GM19240 (cell line): ENCODE measurements around the gene IDI1.

Experiments
- DNase-seq: peaks from one replicate; pipeline ENCODE4 v3.0.0; 2011; ENCODE audit warnings: low spot score; ENCODE audit not compliant: insufficient read length

IDI1 gene

DNA sequence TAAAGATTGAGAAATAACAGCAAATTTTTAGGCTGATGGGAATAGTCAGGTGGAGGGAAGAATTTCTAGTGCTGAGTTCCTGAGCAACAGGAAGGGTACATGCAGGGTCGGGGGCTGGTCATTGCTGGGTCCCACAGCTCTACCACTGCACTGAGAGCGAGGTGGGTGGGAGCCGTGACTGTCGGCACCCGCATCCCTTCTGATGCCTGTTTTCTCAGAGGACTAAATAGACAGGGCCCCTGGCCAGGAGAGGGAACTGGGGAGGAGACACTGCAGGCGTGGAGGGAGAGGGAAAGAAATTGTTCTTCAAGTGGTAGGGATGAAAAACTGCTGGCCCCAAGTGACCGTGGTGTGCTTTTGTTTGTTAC lies 53.4 kb downstream of the IDI1 start:
- no peak for DNase-seq

DNA sequence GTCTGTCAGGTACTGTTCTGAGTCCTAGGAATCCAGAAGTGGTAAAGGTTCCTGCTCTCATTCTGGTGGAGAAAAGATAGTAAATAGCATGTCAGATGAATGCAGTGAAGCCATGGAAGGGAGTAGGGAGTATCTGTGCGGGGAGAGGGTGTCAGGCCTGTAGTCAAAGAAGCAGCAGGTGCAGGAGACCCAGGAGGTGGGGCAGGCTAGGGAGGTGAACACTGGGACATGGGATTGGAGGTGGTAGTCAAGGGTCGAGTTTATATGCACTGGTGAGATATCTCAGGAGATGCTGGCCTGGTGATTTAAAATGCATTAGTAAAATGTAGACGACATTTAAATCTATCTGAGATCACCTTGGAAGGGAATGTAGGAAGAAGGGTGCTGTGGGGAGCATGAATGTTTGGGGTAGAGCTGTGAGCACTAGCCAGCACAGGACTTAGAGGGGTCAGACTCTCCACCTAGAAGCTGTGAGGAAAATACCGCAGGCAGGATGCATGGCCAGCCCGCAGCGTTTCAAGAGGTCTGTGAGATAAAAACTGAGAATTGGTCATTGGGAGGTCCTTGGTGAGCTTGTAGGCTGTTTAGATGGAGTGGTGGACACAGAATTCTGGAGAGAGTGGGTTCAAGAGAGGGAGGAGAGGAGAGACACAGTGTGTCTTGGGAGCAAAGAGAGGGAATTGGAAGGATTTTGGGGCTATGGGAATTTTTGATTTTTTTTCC lies 53.9 kb downstream of the IDI1 start:
- DNase-seq = no peak

DNA sequence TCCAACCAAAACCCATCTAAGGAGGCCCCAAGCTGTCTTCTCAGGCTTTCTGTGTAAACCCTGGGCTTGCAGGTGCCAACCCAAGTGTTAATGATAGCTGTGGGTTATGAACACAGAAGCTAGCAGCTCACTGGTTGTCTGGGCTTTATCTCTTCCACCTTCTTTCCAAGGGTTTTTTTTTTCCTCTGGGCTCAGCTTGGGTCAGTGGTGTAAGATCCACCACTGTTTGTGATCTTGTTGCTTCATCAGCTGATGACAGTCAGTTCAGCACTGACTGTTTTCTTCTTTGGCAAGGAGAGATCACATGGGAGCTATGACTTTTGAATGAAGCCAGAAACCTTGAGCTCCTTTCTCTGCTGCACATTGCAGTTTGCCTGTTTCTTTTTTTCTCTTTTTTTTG lies 56.0 kb downstream of the IDI1 start:
- no peak for DNase-seq

DNA sequence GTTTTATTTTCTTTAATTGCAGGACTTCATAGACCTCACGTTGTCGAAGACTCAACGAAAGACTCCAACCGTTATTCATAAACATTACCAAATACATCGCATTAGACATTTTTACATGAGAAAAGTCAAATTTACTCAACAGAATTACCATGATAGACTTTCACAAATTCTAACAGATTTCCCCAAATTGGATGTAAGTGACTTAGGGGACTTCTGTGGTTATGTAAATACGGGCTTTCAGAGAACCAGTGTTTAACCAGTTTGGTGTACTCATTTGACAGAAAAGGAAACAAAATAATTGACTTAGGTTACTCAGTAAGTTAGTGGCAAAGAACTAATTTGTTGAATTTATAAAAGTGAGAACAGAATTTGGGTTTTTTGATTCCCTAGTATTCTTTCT lies 56.5 kb downstream of the IDI1 start:
- DNase-seq = no peak

DNA sequence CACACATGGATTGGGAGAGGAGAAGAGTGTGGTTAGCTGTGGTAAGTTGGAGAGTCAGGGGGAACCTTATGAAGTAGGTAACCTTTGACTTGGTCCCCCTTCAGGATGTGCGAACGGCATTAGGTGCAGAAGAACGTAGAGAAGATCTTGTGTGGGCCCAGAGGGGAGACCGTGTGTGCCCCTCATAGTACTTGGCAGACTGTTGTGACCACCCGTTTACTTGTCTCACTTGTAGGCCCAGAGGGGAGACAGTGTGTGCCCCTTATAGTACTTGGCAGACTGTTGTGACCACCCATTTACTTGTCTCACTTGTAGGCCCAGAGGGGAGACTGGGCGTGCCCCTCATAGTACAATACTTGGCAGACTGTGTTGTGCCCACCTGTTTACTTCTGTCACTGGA lies 58.1 kb downstream of the IDI1 start:
- no peak for DNase-seq
